GM12891 (cell line): Measurements from ENCODE around the gene SLC24A3.

Source experiments
- POLR2A ChIP-seq: IDR thresholded peaks from 2 replicates; pipeline ENCODE4 v1.6.1; 2011; ENCODE audit warnings: low read depth, low read length, control low read depth
- POLR2AphosphoS5 ChIP-seq: IDR thresholded peaks from 2 replicates; pipeline ENCODE4 v1.6.1; 2011; ENCODE audit warnings: low read depth, low read length, control low read depth
- POU2F2 ChIP-seq: IDR thresholded peaks from 2 replicates; pipeline ENCODE4 v1.6.1; 2011; ENCODE audit warnings: low read depth, mild to moderate bottlenecking, control low read depth, low read length, moderate library complexity

DNA sequence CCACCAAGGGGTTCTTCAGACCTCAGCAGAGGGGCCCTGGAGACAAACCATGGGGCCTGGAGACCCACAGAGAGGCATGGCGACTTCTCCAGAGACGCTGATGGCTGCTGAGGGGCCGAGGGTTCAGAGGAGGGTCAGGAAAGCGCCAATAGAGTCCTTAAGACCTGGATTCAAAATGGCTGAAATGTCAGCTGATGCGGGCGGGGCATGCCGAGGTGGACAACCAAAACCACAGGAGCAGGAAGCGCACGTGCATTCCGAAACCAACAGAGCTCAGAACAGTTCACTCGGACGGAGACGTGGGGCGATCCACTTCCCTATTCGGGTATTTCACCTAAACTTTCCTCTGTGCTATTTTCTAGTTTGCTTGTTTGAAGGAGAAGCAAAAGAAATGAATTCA, 445.7 kb downstream of the SLC24A3 start:
- no peak for TF ChIP-seq POLR2A
- TF ChIP-seq POLR2AphosphoS5, result no peak
- no peak for TF ChIP-seq POU2F2
